Stimulated activated CD4-positive, alpha-beta T cell treated with anti-CD3 and anti-CD28 coated beads, Interleukin-2, amount 100 ng/mL, for 4 hours (primary cell): ENCODE measurements around the gene QRICH2.
"Not testable (repeated sequence)": the region's sequence is repeated elsewhere in the genome, so short reads cannot be mapped to it uniquely, and the experiment has no call there.

Source experiments
- DNase-seq: peaks from one replicate; pipeline ENCODE4 v3.0.0-alpha.2; 2020; ENCODE audit warnings: low read depth

The QRICH2 gene

GRCh38 chr17:76307966-76308338, at the start of gene QRICH2:
Gene QRICH2, minus strand, starts transcription at chr17:76308276. Its CDS starts 278 bp downstream, at chr17:76307998.
- DNase-seq = no peak

- DNase-seq = no peak
These were observed 49.6 kb upstream of the QRICH2 start for GRCh38 chr17:76357597-76358158.

- no peak for DNase-seq
These were observed 48.9 kb upstream of the QRICH2 start for GRCh38 chr17:76356803-76357456.

- DNase-seq = no peak
These were observed 46.8 kb upstream of the QRICH2 start for GRCh38 chr17:76354747-76355310.

- no peak for DNase-seq
These were observed 46.2 kb upstream of the QRICH2 start for GRCh38 chr17:76354317-76354729.

GRCh38 chr17:76353599-76354316, 45.7 kb upstream of the QRICH2 start, which contains the start of gene PRPSAP1:
Gene PRPSAP1, minus strand, starts transcription at chr17:76353916. Its CDS starts 213 bp downstream, at chr17:76353703.
- DNase-seq = peak; percentile 64

- DNase-seq = no peak
These were observed 45.0 kb upstream of the QRICH2 start for GRCh38 chr17:76353004-76353598.

GRCh38 chr17:76351526-76352071, 43.5 kb upstream of the QRICH2 start:
- no peak for DNase-seq

GRCh38 chr17:76350463-76350862, 42.4 kb upstream of the QRICH2 start:
- DNase-seq = no peak

- not testable (repeated sequence) for DNase-seq
These were observed 38.9 kb upstream of the QRICH2 start for GRCh38 chr17:76346936-76347335.

GRCh38 chr17:76345377-76345974, 37.4 kb upstream of the QRICH2 start:
- no peak for DNase-seq

- no peak for DNase-seq
These were observed 35.0 kb upstream of the QRICH2 start for GRCh38 chr17:76343106-76343505.

- no peak for DNase-seq
These were observed 33.2 kb upstream of the QRICH2 start for GRCh38 chr17:76341301-76341700.

- DNase-seq = no peak
These were observed 29.3 kb upstream of the QRICH2 start for GRCh38 chr17:76337413-76337777.

- no peak for DNase-seq
These were observed 28.8 kb upstream of the QRICH2 start for GRCh38 chr17:76336756-76337412.

GRCh38 chr17:76335716-76336381, 27.8 kb upstream of the QRICH2 start:
- DNase-seq = no peak

- DNase-seq = no peak
These were observed 25.8 kb upstream of the QRICH2 start for GRCh38 chr17:76333673-76334505.

GRCh38 chr17:76331083-76331482, 23.0 kb upstream of the QRICH2 start:
- DNase-seq = no peak

GRCh38 chr17:76329664-76330063, 21.6 kb upstream of the QRICH2 start:
- DNase-seq = no peak

GRCh38 chr17:76327696-76328095, 19.6 kb upstream of the QRICH2 start:
- DNase-seq = no peak
